ENCODE results near the gene KCTD20.
"Not testable (repeated sequence)": the region's sequence is repeated elsewhere in the genome, so short reads cannot be mapped to it uniquely, and the experiment has no call there.

KCTD20 gene

GRCh38 chr6:36463676-36464075, 20.9 kb downstream of the KCTD20 start:
- no peak overlapping the region for H3K4me3 ChIP-seq (replicated peaks; ENCODE audit: low read depth, low read length)
- TF ChIP-seq CTCF (IDR thresholded peaks at IDR 0.05; ENCODE audit: low read depth, low read length, missing control alignments) = no peak
- DNase-seq (ENCODE audit: extremely low read depth, low read depth) = no peak

- no peak overlapping the region for H3K4me3 ChIP-seq (replicated peaks; ENCODE audit: low read depth, low read length)
- DNase-seq (ENCODE audit: extremely low read depth, low read depth) = no peak
- no peak for TF ChIP-seq CTCF (IDR thresholded peaks at IDR 0.05; ENCODE audit: low read depth, low read length, missing control alignments)
Observed at GRCh38 chr6:36464233-36464632, 21.4 kb downstream of the KCTD20 start.

GRCh38 chr6:36467625-36468024, 24.8 kb downstream of the KCTD20 start:
- DNase-seq (ENCODE audit: extremely low read depth, low read depth) = no peak
- no peak overlapping the region for H3K4me3 ChIP-seq (replicated peaks; ENCODE audit: low read depth, low read length)
- no peak for TF ChIP-seq CTCF (IDR thresholded peaks at IDR 0.05; ENCODE audit: low read depth, low read length, missing control alignments)

GRCh38 chr6:36469148-36469661, 26.4 kb downstream of the KCTD20 start:
- no peak overlapping the region for H3K4me3 ChIP-seq (replicated peaks; ENCODE audit: low read depth, low read length)
- no peak for TF ChIP-seq CTCF (IDR thresholded peaks at IDR 0.05; ENCODE audit: low read depth, low read length, missing control alignments)
- no peak for DNase-seq (ENCODE audit: extremely low read depth, low read depth)

GRCh38 chr6:36469946-36470345, 27.1 kb downstream of the KCTD20 start:
- no peak overlapping the region for H3K4me3 ChIP-seq (replicated peaks; ENCODE audit: low read depth, low read length)
- TF ChIP-seq CTCF (IDR thresholded peaks at IDR 0.05; ENCODE audit: low read depth, low read length, missing control alignments) = no peak
- DNase-seq (ENCODE audit: extremely low read depth, low read depth) = no peak

GRCh38 chr6:36478051-36478526, 35.3 kb downstream of the KCTD20 start:
- no peak for TF ChIP-seq CTCF (IDR thresholded peaks at IDR 0.05; ENCODE audit: low read depth, low read length, missing control alignments)
- H3K4me3 ChIP-seq (replicated peaks; ENCODE audit: low read depth, low read length) = no peak overlapping the region
- no peak for DNase-seq (ENCODE audit: extremely low read depth, low read depth)

- H3K4me3 ChIP-seq (replicated peaks; ENCODE audit: low read depth, low read length) = no peak overlapping the region
- DNase-seq (ENCODE audit: extremely low read depth, low read depth) = no peak
- TF ChIP-seq CTCF (IDR thresholded peaks at IDR 0.05; ENCODE audit: low read depth, low read length, missing control alignments) = no peak
Observed at GRCh38 chr6:36479256-36479655, 36.5 kb downstream of the KCTD20 start.

- DNase-seq (ENCODE audit: extremely low read depth, low read depth); H3K4me3 ChIP-seq (replicated peaks; ENCODE audit: low read depth, low read length): not testable (repeated sequence)
Observed at GRCh38 chr6:36483326-36483725, 40.5 kb downstream of the KCTD20 start.
